HG03469 (cell line): ENCODE results near the gene COL11A2.
"Not testable (repeated sequence)": the region's sequence is repeated elsewhere in the genome, so short reads cannot be mapped to it uniquely, and the experiment has no call there.

Experiments
- ATAC-seq: cut with Tn5 transposase; IDR thresholded peaks from one replicate; pipeline ENCODE4 v1.9.1; 2021; ENCODE audit warnings: mild to moderate bottlenecking, moderate library complexity, moderate number of reproducible peaks; ENCODE audit not compliant: unreplicated experiment

The COL11A2 gene

GRCh38 chr6:33160096-33160495 lies 32.2 kb downstream of the COL11A2 start:
- ATAC-seq = no peak

- ATAC-seq = no peak
Measured at GRCh38 chr6:33156964-33157363, 35.3 kb downstream of the COL11A2 start.

DNA sequence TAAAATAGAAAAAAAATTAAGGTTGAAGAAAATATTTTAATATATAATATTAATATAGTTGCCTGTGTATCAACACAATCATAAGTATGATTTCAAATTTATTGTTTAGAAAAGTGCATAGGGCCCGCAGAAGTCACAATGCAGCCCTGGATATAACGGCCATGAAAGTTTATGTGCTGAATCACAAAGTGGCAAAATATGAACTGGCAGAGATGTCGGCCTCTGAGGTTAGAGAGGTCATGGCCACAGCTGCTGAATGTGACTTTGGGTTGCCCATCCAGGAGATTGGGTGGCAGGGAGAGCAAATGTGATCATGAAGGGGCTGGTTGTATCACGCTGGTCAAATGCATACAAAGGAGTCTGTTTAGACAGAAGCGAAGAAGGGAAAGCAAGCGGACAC lies 35.7 kb downstream of the COL11A2 start:
- no peak for ATAC-seq

DNA sequence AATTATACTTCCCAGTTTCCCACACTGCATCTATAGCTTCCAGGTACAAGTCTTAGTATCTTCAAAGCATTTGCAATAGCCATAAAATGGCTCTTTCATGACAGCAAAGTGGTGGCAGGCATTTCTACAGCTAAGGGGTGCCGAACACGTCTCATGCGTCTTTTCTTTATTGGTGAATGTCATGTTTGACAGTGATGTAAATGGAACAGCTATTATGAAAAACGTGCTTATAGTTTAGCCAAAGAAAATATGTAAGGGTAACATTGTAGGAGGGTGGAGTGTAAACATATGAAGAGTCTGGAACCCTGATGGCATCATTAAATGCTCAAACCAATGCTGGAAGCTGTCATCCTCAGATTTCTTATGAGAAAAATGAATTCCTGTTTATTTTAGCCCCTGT lies 37.9 kb downstream of the COL11A2 start:
- no peak for ATAC-seq

DNA sequence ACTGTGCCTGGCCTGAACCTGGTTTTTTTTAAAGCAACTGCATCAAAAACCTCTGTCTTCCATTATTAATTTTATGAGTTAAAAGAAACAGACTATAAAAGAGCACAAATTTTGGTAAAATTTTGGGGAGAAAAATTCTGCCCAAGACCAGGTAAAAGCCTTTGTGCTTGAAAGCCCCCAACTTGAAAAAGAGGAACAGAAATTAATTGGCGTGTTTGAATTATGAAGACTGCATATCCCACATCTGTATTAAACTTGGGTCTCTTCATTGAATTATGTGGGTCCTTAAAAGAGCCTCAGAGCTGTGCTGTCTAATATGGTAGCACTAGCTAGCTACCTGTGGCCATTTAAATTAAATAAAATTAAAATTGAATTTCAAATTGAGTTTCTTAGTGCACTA lies 41.2 kb downstream of the COL11A2 start:
- no peak for ATAC-seq

DNA sequence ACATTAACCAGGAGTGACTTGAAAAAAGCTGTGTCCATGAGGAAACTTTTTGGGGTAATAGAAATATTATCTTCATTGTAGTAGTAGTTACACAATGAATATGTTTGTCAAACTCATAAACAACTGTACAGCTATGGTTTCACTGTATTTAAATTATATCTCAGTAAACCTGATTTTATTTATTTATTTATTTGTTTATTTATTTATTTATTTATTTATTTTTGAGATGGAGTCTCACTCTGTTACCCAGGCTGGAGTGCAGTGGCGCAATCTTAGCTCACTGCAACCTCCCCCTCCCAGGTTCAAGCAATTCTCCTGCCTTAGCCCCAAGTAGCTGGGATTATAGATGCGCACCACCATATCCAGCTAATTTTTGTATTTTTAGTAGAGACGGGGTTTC lies 41.7 kb downstream of the COL11A2 start:
- ATAC-seq = not testable (repeated sequence)

DNA sequence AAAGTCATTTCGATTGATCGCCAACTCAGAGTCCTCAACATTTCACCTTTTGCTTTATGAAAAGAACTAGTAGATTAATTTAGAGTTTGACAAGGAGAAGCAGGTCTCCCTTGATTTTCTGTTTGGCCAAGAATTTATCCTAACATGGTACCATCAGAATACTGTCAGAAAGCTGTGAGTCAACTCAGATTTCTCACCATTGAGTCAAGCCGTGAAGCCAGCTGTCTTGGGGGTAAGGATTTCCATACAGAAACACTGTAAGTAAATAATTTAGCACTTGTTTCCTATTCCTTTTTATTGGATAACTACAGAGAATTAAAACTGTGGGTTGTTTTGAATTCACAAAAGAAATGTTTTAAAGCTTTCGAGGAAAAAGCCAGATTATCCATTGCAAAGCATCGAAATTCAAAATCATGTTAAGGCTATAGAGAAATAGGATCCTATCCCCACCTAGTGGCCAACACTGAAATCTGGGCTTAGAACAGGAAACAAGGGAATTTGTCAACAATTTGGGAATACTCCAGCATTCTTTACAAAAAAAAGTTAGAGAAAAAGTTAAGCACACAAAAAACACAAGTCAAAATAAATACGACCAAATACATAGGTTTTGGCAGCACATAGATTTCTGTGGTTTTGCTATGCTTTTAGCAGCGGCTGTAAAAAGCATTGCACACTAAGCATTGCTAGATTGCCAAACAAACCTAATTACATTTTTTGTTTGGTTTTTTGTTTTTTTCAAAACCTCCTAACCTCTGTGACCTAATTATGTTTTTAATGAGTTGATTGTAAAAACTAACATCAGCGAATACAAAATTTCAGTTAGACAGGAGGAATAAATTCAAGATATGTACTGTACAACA lies 44.2 kb downstream of the COL11A2 start:
- no peak for ATAC-seq

- no peak for ATAC-seq
Measured at GRCh38 chr6:33144373-33144772, 47.9 kb downstream of the COL11A2 start.

- no peak for ATAC-seq
Measured at GRCh38 chr6:33143113-33143770, 49.0 kb downstream of the COL11A2 start.

- ATAC-seq = no peak
Measured at GRCh38 chr6:33142501-33143070, 49.7 kb downstream of the COL11A2 start.

DNA sequence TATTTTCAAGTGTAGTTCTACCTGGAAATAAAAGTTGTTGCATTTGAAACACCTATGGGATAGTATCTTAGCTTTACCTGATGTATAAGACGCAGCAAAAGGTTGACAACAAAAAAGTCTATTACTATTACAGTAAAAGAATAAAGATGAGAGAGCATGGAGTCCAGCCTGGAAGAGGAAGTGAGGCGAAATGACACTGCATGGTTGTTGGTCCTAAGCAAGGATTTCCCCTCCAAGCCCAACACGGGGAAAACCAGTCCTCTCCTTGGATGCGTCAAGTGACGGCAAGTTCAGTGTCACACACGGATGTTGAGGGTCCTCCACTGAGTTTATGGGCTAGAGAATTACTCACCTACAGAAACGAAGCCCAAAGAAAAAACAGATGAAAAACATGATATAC lies 51.7 kb downstream of the COL11A2 start:
- no peak for ATAC-seq

GRCh38 chr6:33139596-33140206 lies 52.6 kb downstream of the COL11A2 start:
- ATAC-seq = no peak

GRCh38 chr6:33136310-33136900 lies 55.9 kb downstream of the COL11A2 start:
- no peak for ATAC-seq

- ATAC-seq = no peak
Measured at GRCh38 chr6:33132081-33132524, 60.2 kb downstream of the COL11A2 start.

DNA sequence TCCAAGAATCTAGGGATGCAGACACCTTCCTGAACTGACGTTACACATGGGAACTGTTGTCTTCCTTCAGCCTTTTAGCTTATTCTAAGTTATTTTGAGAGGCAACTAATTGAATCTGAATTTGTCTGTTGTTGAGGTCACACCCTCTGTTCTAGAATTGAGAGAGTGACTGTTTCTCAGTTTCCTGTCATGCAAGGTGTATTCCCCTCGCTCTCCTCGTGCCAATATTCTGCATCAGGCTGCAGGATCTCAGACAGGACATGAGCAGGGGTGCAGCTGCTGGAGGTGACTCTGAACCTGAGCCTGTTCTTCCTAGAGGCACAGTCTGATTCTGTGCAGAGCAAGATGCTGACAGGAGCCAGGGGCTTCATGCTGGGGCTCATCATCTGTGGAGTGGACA lies 63.9 kb downstream of the COL11A2 start:
- ATAC-seq = no peak

DNA sequence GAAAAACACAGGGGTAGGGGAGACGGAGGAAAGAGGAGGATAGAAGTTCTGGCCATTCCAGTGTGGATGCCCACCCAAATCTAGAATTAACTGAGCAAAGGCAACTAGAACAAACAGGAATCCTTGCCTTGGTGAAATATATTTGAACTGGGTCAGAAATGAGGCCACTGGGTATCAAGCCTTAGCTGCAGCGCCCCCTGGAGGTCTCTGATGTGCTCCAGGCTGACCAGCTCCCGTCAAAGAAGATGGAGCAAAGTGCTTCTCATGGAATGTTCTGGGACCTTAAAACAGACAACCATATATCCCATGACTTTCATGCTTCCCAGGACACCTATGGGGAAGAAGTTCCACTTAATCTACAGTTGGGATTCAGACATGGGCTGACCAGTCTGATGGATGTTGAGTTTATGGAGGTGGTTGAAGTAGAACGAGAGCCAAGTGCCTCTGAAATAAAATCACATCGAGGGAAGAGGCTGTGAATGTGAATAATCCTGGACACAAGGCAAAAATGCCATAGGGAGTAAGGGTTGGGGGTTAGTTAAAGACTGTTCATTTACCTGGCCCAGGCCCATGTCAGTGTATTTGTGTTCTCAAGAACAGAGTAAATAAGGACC lies 66.1 kb downstream of the COL11A2 start:
- no peak for ATAC-seq

GRCh38 chr6:33124947-33125346 lies 67.3 kb downstream of the COL11A2 start:
- ATAC-seq = no peak

DNA sequence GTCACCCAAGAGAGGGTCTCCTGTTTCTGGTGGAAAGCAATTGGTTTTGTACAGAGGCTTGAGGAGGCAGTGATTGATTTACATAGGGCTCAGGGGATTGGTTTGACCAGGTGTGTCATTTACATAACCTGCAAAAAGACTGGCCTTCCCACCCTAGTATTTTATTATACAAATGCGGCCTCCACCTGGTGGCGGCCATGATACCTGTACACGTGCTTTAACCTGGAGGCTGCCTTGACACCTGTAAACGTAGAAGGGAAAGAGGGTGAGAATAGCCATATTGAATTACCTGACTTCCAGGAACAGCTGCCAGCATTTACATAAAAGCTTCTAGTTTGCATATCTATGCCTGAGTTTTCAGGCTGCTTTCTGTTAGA lies 67.8 kb downstream of the COL11A2 start:
- ATAC-seq = no peak

DNA sequence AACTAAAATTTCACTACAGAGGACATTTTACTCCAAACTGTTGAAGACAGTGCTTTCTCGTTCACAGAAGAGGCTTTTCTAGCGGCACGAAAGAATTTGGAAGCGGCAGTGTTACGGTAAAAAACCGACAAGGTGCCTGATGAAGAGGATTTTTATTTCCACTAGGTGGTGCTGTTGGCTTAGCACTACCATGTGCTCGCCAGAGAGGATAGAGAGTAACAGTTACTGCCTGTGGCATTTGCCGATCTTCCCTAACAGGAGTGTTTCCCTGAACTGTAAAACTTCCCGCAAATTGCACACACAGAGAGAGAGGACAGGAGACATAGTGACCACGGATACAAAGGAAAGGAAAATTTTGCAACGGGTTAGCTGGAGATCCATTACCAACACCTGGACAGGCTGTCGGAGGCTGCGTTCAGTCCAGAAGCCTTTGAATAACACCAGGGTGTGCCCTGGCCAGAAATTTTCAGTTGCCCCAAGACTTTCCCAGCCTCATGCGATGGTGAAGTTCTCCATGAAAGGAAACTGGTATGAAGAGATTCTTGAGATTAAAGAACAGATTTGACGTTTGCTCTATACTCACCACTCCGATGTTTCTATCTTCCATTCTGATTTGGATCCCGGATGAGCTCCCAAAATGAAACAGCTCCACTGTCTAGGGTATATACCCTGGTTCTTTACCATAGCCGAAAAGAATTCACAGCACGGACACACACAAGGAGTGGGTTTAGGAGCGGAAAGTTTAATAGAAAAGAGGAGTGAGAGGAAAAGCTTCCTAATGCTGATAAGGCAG lies 68.3 kb downstream of the COL11A2 start:
- ATAC-seq = no peak

GRCh38 chr6:33123181-33123580 lies 69.1 kb downstream of the COL11A2 start:
- no peak for ATAC-seq
